Measurements from ENCODE around the gene GPER1.
"Not testable (repeated sequence)": the region's sequence is repeated elsewhere in the genome, so short reads cannot be mapped to it uniquely, and the experiment has no call there.

Gene GPER1

DNA sequence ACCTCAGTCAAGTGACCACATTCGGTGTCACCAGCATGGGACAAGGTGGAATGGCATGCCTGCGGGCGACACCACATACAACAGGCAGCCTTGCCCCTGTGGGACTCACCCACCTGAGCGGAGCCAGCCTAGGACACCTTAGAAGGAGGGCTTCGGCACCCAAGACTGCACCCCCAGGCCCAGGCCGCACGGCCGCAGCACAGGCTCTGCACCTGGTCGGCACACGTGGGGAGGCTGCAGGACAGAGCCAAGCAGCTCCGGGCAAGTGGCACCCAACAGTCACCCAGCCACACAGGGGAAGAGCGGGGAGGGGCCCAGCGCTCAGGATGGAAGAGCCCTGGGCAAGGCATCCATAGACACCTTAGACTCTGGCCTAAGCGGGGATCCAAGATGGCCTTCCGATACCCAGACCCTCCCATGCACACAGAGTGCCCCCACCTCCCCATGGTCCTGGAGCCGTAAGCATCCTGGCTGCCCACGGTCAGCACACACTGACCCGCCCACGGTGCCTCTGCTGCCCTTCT is 16.1 kb upstream of the GPER1 start:
- no peak for DNase-seq (ENCODE audit: low read depth)
- TF ChIP-seq, protein P1, sequence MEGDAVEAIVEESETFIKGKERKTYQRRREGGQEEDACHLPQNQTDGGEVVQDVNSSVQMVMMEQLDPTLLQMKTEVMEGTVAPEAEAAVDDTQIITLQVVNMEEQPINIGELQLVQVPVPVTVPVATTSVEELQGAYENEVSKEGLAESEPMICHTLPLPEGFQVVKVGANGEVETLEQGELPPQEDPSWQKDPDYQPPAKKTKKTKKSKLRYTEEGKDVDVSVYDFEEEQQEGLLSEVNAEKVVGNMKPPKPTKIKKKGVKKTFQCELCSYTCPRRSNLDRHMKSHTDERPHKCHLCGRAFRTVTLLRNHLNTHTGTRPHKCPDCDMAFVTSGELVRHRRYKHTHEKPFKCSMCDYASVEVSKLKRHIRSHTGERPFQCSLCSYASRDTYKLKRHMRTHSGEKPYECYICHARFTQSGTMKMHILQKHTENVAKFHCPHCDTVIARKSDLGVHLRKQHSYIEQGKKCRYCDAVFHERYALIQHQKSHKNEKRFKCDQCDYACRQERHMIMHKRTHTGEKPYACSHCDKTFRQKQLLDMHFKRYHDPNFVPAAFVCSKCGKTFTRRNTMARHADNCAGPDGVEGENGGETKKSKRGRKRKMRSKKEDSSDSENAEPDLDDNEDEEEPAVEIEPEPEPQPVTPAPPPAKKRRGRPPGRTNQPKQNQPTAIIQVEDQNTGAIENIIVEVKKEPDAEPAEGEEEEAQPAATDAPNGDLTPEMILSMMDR (conservative IDR thresholded peaks at IDR 0.05; ENCODE audit: low read depth, low read length) = no peak
- no peak overlapping the region for H3K4me3 ChIP-seq (ENCODE audit: low read depth, low read length)

DNA sequence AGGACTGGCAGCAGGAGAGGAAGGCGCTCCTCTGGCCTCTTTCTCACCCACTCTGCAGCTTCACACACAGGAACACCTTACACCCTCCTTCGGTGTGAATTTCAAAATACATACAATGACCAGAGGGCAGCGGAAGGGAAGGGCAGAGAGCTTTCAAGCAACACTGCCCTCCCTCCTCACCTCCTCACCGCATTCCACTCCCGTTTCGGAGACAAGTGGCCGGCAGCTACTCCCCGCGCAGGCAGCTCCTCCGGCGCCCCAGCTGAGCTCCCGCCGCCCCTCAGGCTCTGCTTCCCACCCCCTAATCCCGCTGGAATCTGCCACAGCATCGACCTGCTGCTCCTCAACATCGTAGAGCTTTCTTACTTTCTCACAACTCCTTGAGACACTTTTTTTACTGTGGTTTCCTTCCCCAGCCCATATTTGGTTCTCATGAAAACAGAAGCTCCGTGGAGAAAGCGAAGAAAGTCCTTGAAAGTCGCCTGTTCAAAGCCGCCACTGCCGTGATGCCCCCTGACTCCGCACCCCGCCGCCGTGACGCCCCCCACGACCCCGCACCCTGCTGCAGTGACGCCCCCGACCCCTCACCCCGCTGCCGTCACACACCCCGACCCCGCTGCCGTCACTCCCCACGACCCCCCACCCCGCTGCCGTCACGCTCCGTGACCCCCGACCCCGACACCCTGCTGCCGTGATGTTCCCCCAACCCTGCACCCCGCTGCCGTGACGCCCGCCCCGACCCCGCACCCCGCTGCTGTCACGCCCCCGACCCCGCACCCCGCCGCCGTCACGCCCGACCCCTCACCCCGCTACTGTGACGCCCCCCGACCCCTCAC is 14.6 kb upstream of the GPER1 start:
- TF ChIP-seq, protein P1 (conservative IDR thresholded peaks at IDR 0.05; ENCODE audit: low read depth, low read length) = no peak
- no peak overlapping the region for H3K4me3 ChIP-seq (ENCODE audit: low read depth, low read length)
- DNase-seq (ENCODE audit: low read depth) = no peak

DNA sequence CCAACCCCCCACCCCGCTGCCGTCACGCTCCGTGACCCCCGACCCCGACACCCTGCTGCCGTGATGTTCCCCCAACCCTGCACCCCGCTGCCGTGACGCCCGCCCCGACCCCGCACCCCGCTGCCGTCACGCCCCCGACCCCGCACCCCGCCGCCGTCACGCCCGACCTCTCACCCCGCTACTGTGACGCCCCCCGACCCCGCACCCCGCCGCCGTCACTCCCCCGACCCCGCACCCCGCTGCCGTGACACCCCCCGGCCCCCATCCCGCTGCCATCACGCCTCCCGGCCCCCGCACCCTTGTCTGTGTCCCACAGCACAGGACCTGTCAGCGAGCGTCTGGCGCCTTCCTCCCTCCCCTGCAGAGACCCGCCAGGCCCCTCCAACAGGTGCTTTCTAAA is 13.9 kb upstream of the GPER1 start:
- not testable (repeated sequence) for DNase-seq (ENCODE audit: low read depth); H3K4me3 ChIP-seq (ENCODE audit: low read depth, low read length)

DNA sequence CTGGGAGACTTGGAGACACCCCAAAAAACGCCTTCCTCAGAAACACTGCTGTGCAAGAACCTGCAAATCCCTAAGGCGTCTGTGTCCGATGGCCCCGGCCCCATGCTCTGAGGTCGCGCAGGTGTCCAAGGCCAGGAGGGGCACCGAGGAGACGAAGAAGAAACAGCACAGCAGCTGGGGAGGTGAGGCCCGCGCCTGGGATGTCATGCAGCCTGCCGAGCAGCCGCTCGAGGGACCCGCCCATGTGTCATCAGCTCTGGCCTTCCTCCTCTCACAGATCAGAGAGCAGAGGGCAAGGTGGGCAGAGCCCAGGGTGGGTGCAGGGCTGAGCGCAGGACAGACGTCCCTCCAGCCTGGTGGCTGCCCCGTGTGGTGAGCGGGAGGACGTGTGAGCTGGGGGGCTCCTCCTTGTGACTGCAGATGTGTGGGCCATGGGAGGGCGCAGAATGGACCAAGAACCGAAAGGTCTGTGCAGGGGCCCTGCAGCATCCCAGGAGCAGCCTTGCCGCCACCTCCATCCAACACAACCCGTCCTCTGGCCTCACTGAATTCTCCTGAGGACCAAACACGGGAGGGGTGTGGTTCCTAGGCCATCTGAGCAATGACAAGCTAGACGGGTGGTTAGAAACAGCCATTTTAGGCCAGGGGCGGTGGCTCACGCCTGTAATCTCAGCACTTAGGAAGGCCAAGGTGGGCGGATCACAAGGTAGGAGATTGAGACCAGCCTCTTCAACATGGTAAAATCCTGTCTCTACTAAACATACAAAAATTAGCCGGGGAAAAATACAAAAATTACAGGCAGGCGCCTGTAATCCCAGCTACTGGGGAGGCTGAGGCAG is 13.1 kb upstream of the GPER1 start:
- H3K4me3 ChIP-seq (ENCODE audit: low read depth, low read length) = no peak overlapping the region
- TF ChIP-seq, protein P1 (conservative IDR thresholded peaks at IDR 0.05; ENCODE audit: low read depth, low read length) = no peak
- no peak for DNase-seq (ENCODE audit: low read depth)

DNA sequence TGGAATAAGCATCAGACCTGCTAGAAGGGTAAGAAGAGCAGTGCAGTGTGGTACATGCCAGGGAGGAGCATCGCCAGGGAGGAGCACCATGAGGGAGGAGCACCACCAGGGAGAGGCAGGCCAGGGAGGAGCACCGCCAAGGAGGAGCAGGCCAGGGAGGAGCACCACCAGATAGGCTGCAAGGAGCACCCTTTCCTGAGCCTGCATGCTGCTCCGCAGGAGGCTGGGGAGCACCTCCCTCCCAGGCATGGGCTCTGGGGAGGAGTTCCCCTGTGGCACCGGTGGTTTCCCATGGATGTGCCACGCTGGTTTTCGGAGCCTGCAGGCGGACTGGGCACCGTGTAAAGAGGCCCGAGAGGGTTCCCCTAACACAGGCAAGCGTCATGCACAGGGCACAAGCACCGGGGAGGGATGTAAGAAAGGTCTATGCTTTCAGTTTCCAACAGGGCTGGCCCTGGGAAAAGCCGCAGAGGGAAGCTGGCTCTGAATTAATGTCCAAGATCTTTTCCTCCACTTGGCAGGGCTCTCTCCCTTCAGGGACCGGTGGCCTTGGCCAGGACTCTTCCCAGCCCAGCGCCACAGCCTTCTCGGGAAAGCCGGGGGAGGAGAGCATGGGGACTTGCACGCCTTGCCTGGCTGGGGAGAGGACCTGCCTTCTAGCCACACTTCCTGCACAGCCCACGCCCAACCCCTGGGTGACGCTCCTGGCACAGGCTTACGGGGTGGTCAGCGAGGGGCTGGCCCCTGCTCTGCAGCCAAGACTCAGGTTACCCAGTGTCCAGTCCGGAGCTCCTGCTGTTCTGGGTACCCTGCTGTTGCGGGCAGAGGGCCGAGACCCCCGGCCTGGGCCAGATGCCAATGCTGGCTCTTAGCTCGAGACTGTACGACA is 11.5 kb upstream of the GPER1 start:
- H3K4me3 ChIP-seq (ENCODE audit: low read depth, low read length) = no peak overlapping the region
- TF ChIP-seq, protein P1 (conservative IDR thresholded peaks at IDR 0.05; ENCODE audit: low read depth, low read length) = no peak
- DNase-seq (ENCODE audit: low read depth) = no peak

DNA sequence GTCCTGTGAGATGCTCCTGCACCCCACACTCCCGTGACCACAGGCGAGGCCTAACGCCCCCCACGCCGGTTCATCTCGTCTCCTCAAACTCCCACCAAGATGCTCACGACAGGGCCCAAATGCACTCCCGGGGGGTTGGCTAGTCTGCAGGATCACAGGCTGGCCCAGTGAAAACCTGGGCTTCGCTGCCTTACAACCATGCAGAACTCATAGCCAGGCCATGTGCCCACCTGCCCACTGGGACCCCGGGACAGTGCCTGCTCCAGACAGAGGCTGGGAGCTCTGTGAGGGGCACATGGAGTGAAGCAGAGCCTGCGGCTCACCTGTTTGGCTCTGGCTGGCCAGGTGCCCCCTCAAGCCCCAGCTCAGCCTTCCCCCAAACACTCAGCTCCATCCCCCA is 9.4 kb upstream of the GPER1 start:
- H3K4me3 ChIP-seq (ENCODE audit: low read depth, low read length) = no peak overlapping the region
- TF ChIP-seq, protein P1 (conservative IDR thresholded peaks at IDR 0.05; ENCODE audit: low read depth, low read length) = no peak
- DNase-seq (ENCODE audit: low read depth) = no peak
